SK-N-SH (cell line): ENCODE results near the gene TOPAZ1. TPM values are rescaled to one million over a fixed set of nuclear protein-coding genes. Genes with fewer than 3 reads are reported as not detected.

ENCODE experiments used
- polyA plus RNA-seq, 3 experiments: library from polyadenylated mRNA; depleted of rRNA; stranded (reverse); fragments of >200 nt; gene quantifications; 2 replicates each; pipeline ENCODE4 v1.2.3, GENCODE V29; 2012

Gene TOPAZ1
- polyA plus RNA-seq, 1 of the 3 experiments (the other 2 are of a cell fraction): not detected

Other genes starting within 250 kb of the TOPAZ1 start
- 8.4 and 12.4 TPM in 2 replicates for gene TCAIM, start 96.9 kb downstream of the TOPAZ1 start, polyA plus RNA-seq (2012; rRNA removed)
- gene ZNF445, start 235.8 kb downstream of the TOPAZ1 start, polyA plus RNA-seq (2012; rRNA removed): 2.2 and 2.9 TPM in 2 replicates